ENCODE data around the gene BAIAP3. TPM values are rescaled to one million over a fixed set of nuclear protein-coding genes. Genes with fewer than 3 reads are reported as not detected.

Gene BAIAP3
- total and polyA plus RNA-seq, 2 of the 8 experiments (the other 6 are each of a cell fraction or from before 2014, with no cell fraction given): 2.9 to 6.8 TPM

- FAIRE-seq (no peak), DNase-seq (ENCODE audit: low read depth in 1 of 2, low spot score in 2 of 2) (no peak)
- Histone ChIP-seq H3K4me1 (replicated peaks in 1 of 4; ENCODE audit: control insufficient read depth in 3 of 4, insufficient read depth in 4 of 4, low read length in 3 of 4) (peaks cover 0 to 12% (median 3%) of the 10 kb centered on the region in 4 experiments; a peak in 4 of 7 replicates), H4K91ac (replicated peaks; ENCODE audit: insufficient read length, low read length) (no peak overlapping the region), H3K4me2 (ENCODE audit: insufficient read depth in 1 of 2, low read depth in 2 of 2, low read length in 2 of 2) (no peak overlapping the region; a peak in 1 of 4 replicates), H2BK120ac (replicated peaks; ENCODE audit: low read depth, low read length) (no peak overlapping the region), H2AK5ac (ENCODE audit: low read depth, low read length) (0 out of 2 replicates have a peak overlapping the region, but pooled peaks have one; percentile 53), H3K23me2 (ENCODE audit: low read depth, low read length) (peaks cover 4% of the 10 kb centered on the region; the same call in 1 of the 2 replicates), H2AFZ (ENCODE audit: low read length) (no peak overlapping the region), H3K79me1 (ENCODE audit: low read depth, low read length) (no peaks in the 10 kb centered on the region), H3K27me3 (replicated peaks in 1 of 4; ENCODE audit: control insufficient read depth in 3 of 4, extremely low read depth in 1 of 4, insufficient read depth in 3 of 4, low read length in 3 of 4) (peaks cover 0 to 6% (median 0%) of the 10 kb centered on the region in 4 experiments; a peak in 3 of 7 replicates), H3K9me3 (ENCODE audit: insufficient read depth in 2 of 2, low read depth in 1 of 2, low read length in 1 of 2) (no peaks in the 10 kb centered on the region), H3K79me2 (ENCODE audit: control insufficient read depth in 1 of 2, insufficient read depth in 2 of 2, low read length in 2 of 2) (no peaks in the 10 kb centered on the region), H3K9ac (replicated peaks in 1 of 4; ENCODE audit: extremely low read depth in 1 of 4, low read depth in 3 of 4, low read length in 3 of 4) (no peak overlapping the region), H2BK15ac (ENCODE audit: low read length) (no peak overlapping the region), H2BK20ac (ENCODE audit: low read length) (no peak overlapping the region), H4K5ac (ENCODE audit: insufficient read length, low read depth, low read length) (no peak overlapping the region), H3K27ac (ENCODE audit: low read depth, low read length) (no peak overlapping the region), H2BK12ac (ENCODE audit: low read depth, low read length) (no peak overlapping the region), H4K20me1 (replicated peaks in 1 of 2; ENCODE audit: control insufficient read depth in 1 of 2, insufficient read depth in 2 of 2, low read length in 2 of 2) (peaks cover 0 to 10% of the 10 kb centered on the region in 2 experiments), H3K4ac (replicated peaks; ENCODE audit: insufficient read length, low read depth, low read length) (no peak overlapping the region), H2BK5ac (ENCODE audit: low read depth, low read length) (no peak overlapping the region), H3K18ac (ENCODE audit: extremely low read depth, low read length) (no peak overlapping the region), H3K23ac (ENCODE audit: insufficient read length) (no peak overlapping the region), H3K14ac (ENCODE audit: insufficient read length) (no peak overlapping the region), H3K36me3 (ENCODE audit: control insufficient read depth in 2 of 4, insufficient read depth in 4 of 4, low read length in 3 of 4) (peaks cover 0 to 9% (median 5%) of the 10 kb centered on the region in 4 experiments; a peak in 3 of 8 replicates), H3K56ac (replicated peaks; ENCODE audit: insufficient read length, low read depth, low read length) (no peak overlapping the region), H4K8ac (ENCODE audit: extremely low read depth, insufficient read depth, low read length) (no peak overlapping the region; the same call in 1 of the 2 replicates), H3K4me3 (ENCODE audit: extremely low read depth in 1 of 4, insufficient read depth in 2 of 4, low read depth in 3 of 4, low read length in 4 of 4) (no peak overlapping the region)
- 81% methylated on average over 14 of the region's 14 CpGs; no CpG with 5 or more reads in 1 of the 2 experiments for WGBS, 2 experiments (ENCODE audit: extremely low coverage in 1 of 2, insufficient coverage in 1 of 2, insufficient read length in 1 of 2, insufficient replicate concordance in 2 of 2, low coverage in 1 of 2, low lambda C conversion rate in 2 of 2, missing lambda C conversion rate in 1 of 2)
- CTCF ChIA-PET (ENCODE audit: partially characterized antibody): interaction anchor here (1.8 to 11.1 kb wide), 4 partner anchors 8 to 36 kb away, joined by 4 to 52 read pairs (median 25); partner anchors contain the start of gene BAIAP3
- POLR2A ChIA-PET (ENCODE audit: partially characterized antibody): interaction anchor here (1.0 to 2.1 kb wide), 2 partner anchors 17 to 33 kb away, joined by 4 to 7 read pairs; no protein-coding TSS in a partner anchor
- no peak for TF ChIP-seq EGR1 (IDR thresholded peaks at IDR 0.05; ENCODE audit: borderline replicate concordance, low read depth, low read length)
- TF ChIP-seq JUND (IDR thresholded peaks at IDR 0.05; ENCODE audit: low read length): no peak
- no peak for TF ChIP-seq ATF3 (IDR thresholded peaks at IDR 0.05; ENCODE audit: insufficient read depth, low read depth, low read length)
- TF ChIP-seq HDAC6 (IDR thresholded peaks at IDR 0.05; ENCODE audit: low read depth, low read length): no peak
- no peak for TF ChIP-seq POU5F1 (IDR thresholded peaks at IDR 0.05; ENCODE audit: low read depth, low read length)
- no peak for TF ChIP-seq RFX5 (IDR thresholded peaks at IDR 0.05; ENCODE audit: borderline replicate concordance, low read depth, low read length)
- no peak for TF ChIP-seq EZH2 (IDR thresholded peaks at IDR 0.05; ENCODE audit: low read depth, low read length, severe bottlenecking)
- TF ChIP-seq CBX8 (IDR thresholded peaks at IDR 0.05; ENCODE audit: borderline replicate concordance, low read depth, low read length): no peak
- no peak for TF ChIP-seq CTCF (IDR thresholded peaks at IDR 0.05; ENCODE audit: control extremely low read depth in 1 of 3, insufficient read depth in 1 of 3, low read depth in 1 of 3, low read length in 3 of 3)
These were observed 11.1 kb downstream of the BAIAP3 start for GRCh38 chr16:1344499-1344898.
